Measurements from ENCODE around the gene KRTCAP3. TPM values are rescaled to one million over a fixed set of nuclear protein-coding genes. Genes with fewer than 3 reads are reported as not detected.

KRTCAP3 gene, protein sequence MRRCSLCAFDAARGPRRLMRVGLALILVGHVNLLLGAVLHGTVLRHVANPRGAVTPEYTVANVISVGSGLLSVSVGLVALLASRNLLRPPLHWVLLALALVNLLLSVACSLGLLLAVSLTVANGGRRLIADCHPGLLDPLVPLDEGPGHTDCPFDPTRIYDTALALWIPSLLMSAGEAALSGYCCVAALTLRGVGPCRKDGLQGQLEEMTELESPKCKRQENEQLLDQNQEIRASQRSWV
- total RNA-seq, result not detected in 2 replicates

DNA sequence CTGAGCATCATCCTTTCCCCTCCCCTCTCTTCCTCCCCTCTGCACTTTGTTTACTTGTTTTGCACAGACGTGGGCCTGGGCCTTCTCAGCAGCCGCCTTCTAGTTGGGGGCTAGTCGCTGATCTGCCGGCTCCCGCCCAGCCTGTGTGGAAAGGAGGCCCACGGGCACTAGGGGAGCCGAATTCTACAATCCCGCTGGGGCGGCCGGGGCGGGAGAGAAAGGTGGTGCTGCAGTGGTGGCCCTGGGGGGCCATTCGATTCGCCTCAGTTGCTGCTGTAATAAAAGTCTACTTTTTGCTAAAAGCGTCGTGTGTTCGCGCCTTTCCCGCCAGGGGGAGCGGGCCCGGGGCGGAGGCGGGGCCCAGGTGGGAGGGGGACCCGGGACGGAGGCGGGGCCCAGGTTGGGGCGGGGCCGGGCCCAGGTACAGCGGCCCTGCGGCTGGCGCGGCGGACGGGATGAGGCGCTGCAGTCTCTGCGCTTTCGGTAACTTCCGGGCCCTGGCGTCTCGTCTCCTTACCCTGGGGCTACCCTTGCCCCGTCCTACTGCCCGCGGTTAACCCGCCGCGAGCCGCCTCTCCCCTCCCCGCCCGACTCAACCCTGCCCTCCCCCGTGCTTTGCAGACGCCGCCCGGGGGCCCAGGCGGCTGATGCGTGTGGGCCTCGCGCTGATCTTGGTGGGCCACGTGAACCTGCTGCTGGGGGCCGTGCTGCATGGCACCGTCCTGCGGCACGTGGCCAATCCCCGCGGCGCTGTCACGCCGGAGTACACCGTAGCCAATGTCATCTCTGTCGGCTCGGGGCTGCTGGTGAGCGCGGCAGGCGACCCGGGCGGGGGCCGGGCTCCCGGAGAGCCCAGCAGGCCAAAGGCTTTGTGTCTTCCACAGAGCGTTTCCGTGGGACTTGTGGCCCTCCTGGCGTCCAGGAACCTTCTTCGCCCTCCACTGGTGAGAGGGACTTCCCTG, at the start of gene KRTCAP3:
KRTCAP3 (plus strand) TSS at position 424 of the 962 bp plus-strand sequence; CDS start at position 456, 32 bp downstream.

DNA sequence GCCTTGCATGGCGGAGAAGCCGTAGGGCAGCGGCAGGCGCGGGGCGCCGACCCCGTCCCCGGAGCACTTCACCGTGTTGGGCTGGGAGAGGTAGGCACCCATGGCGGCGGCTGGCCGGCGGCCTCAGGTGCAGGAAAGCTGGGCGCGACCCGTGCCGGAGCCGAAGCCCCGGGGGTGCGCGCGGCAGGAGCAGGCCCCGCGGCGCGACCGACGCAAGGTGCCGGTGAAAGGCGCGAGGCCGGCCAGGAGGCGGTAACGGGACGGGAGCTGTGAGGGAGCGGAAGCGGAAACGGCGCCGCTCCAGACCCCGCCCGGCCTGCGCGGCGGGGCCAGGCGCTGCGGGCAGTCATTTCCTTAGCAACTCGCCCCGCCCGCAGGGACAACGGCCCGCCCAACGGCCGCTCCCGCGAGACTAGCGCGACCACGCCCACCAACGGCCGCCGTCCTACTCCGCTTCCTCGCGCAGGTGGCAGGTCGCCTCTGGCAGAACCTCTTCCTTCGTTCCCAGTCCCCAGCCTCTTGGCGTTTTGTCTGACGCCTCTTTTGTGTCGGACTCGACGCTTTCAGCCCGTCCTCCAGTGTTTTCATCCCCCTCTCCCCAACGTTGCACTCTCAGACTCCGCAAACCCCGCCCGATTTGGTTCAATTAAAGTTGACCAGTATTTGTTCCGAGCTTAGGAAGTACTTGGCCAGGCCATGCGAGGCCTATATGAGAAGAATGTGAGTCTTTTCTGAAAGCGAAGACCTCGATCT, 32.7 kb upstream of the KRTCAP3 start, which contains the start of gene PPM1G:
PPM1G (minus strand) TSS at position 271 of the 753 bp plus-strand sequence; CDS start at position 102, 169 bp downstream.

DNA sequence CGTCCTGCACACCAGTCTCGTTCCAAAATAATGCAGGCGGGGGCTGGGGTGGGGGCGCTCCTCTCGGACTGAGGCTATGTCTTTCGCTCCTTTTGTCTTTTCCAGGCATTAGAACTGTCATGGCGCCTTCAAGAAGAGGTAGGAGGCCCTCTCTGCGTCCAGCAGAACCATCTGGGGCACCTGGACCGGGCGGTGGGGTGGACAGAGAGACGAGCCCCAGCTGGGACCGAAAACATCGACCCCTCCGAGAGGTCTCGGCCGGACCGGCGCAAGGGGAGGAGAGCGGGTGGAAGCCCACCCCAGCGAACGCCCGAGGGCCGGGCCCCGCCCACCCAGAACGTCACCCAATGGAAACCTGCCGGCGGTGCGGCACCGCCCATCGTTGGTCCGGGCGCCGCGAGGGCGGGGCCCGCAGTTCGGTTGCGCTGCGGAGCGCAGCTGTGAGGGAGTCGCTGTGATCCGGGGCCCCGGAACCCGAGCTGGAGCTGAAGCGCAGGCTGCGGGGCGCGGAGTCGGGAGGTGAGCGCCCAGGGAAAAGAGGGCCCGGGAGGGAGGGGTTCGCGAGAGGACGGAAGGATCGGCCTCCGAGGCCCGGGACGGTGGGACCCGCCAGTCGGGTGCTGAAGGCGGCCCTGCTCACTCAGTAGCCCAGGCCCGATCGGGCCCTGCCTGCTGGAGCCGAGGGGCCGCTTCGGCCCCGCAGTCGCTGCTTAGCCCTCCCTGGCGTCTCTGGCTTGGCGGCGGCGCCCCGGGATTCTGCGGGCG, 13.8 kb upstream of the KRTCAP3 start, which contains the start of gene NRBP1:
NRBP1 (plus strand) TSS at position 419 of the 765 bp plus-strand sequence. CDS start 4,643 bp downstream, outside the sequence.

DNA sequence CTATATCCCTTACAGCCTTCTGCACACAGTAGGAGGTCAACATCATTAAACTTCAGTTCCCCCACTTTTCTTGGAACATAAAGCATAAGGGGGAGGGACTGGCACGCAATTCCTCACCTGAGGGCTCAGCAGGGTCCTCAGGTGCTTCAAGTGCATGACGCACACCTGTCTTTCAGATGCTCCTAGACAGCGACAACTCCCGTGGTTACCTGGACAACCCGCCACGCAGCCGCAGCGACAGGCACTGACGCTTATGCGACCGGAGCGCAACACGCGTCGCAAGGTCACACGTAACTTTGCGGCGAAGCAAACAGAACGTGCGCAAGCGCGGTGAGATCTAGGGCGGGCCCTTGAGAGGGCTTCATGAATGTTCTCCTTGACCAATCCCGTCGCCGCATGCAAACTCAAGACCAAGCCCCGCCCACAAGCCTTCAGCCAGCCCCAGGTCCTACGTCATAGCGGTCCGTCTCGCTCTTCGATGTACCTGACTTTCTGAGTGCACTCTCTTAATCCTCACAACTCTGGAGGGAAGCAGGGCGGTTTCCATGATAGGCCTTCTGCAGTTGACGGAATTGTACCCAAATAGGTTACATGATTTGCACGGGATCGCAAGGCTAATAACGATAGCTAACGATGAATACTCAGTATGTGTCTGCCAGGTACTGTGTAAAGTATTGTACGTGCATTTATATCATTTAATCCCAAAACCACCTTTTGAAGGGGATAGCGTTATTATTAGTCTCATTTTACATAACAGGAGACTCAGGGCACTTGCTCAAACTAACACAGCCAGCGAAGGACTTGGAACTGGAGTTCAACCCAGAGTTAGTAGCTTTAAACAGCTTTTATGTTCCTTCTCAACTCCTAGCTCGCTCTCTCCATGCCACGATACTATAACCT, 47.6 kb downstream of the KRTCAP3 start, which contains the start of gene IFT172:
IFT172 (minus strand) TSS at position 246 of the 900 bp plus-strand sequence; CDS start at position 156, 90 bp downstream.

Other genes with a start within 250 kb of the KRTCAP3 start
- 128 and 271 TPM in 2 replicates for gene ATRAID, start 230.3 kb upstream of the KRTCAP3 start, total RNA-seq
- gene SLC5A6, start 230.1 kb upstream of the KRTCAP3 start, total RNA-seq, result 20.8 and 37.6 TPM in 2 replicates
- 32.1 and 72.8 TPM in 2 replicates for gene CAD, start 225.0 kb upstream of the KRTCAP3 start, total RNA-seq
- gene SLC30A3, start 179.3 kb upstream of the KRTCAP3 start, total RNA-seq, result 0.09 TPM in 1 of 2 replicates, not detected in the other
- gene DNAJC5G, start 166.9 kb upstream of the KRTCAP3 start, total RNA-seq, result not detected in 2 replicates
- gene TRIM54, start 160.0 kb upstream of the KRTCAP3 start, total RNA-seq, result not detected in 2 replicates
- 0.30 and 0.42 TPM in 2 replicates for gene UCN, start 133.9 kb upstream of the KRTCAP3 start, total RNA-seq
- gene MPV17, start 119.3 kb upstream of the KRTCAP3 start, total RNA-seq, result 73.6 and 107 TPM in 2 replicates
- 28.8 and 35.8 TPM in 2 replicates for gene GTF3C2, start 85.6 kb upstream of the KRTCAP3 start, total RNA-seq
- 17.8 and 23.0 TPM in 2 replicates for gene EIF2B4, start 72.0 kb upstream of the KRTCAP3 start, total RNA-seq
- 113 and 139 TPM in 2 replicates for gene SNX17, start 71.8 kb upstream of the KRTCAP3 start, total RNA-seq
- gene ZNF513, start 61.6 kb upstream of the KRTCAP3 start, total RNA-seq, result 9.8 and 11.6 TPM in 2 replicates
- gene PPM1G, start 32.8 kb upstream of the KRTCAP3 start, total RNA-seq, result 56.4 and 77.7 TPM in 2 replicates
- 104 and 112 TPM in 2 replicates for gene NRBP1, start 13.8 kb upstream of the KRTCAP3 start, total RNA-seq
- gene IFT172, start 47.4 kb downstream of the KRTCAP3 start, total RNA-seq, result 35.2 and 43.1 TPM in 2 replicates
- gene FNDC4, start 52.8 kb downstream of the KRTCAP3 start, total RNA-seq, result 10.7 and 17.3 TPM in 2 replicates
- gene GCKR, start 54.5 kb downstream of the KRTCAP3 start, total RNA-seq, result 0.51 and 0.89 TPM in 2 replicates
- gene ZNF512, start 140.7 kb downstream of the KRTCAP3 start, total RNA-seq, result 19.3 and 38.0 TPM in 2 replicates
- 0.83 and 1.8 TPM in 2 replicates for gene CCDC121, start 186.6 kb downstream of the KRTCAP3 start, total RNA-seq
- gene GPN1, start 186.7 kb downstream of the KRTCAP3 start, total RNA-seq, result 26.4 and 40.8 TPM in 2 replicates
- gene SUPT7L, start 221.2 kb downstream of the KRTCAP3 start, total RNA-seq, result 17.0 and 25.2 TPM in 2 replicates
- 29.7 and 30.5 TPM in 2 replicates for gene SLC4A1AP, start 221.5 kb downstream of the KRTCAP3 start, total RNA-seq

Data from smooth muscle cell of the umbilical artery (primary cell).